Measurements from ENCODE around the gene CLDN10. TPM values are rescaled to one million over a fixed set of nuclear protein-coding genes. Genes with fewer than 3 reads are reported as not detected.

Gene CLDN10
- total and polyA plus RNA-seq, 2 of the 8 experiments (the other 6 are each of a cell fraction or from before 2014, with no cell fraction given) = 41.2 to 43.6 TPM

- Histone ChIP-seq H3K79me1 (ENCODE audit: low read depth, low read length) (no peaks in the 10 kb centered on the region), H4K91ac (replicated peaks; ENCODE audit: insufficient read length, low read length) (no peak overlapping the region), H4K8ac (ENCODE audit: extremely low read depth, insufficient read depth, low read length) (no peak overlapping the region), H3K14ac (ENCODE audit: insufficient read length) (no peak overlapping the region), H2BK5ac (ENCODE audit: low read depth, low read length) (no peak overlapping the region), H2BK20ac (ENCODE audit: low read length) (no peak overlapping the region), H3K9me3 (ENCODE audit: insufficient read depth in 2 of 2, low read depth in 1 of 2, low read length in 1 of 2) (no peaks in the 10 kb centered on the region), H3K27ac (ENCODE audit: low read depth, low read length) (no peak overlapping the region), H2AFZ (ENCODE audit: low read length) (no peak overlapping the region), H4K5ac (ENCODE audit: insufficient read length, low read depth, low read length) (no peak overlapping the region), H3K4me2 (ENCODE audit: insufficient read depth in 1 of 2, low read depth in 2 of 2, low read length in 2 of 2) (no peak overlapping the region), H3K27me3 (replicated peaks in 1 of 4; ENCODE audit: control insufficient read depth in 3 of 4, extremely low read depth in 1 of 4, insufficient read depth in 3 of 4, low read length in 3 of 4) (no peaks in the 10 kb centered on the region), H2BK15ac (ENCODE audit: low read length) (no peak overlapping the region), H3K4me1 (replicated peaks in 1 of 4; ENCODE audit: control insufficient read depth in 3 of 4, insufficient read depth in 4 of 4, low read length in 3 of 4) (no peaks in the 10 kb centered on the region), H3K79me2 (ENCODE audit: control insufficient read depth in 1 of 2, insufficient read depth in 2 of 2, low read length in 2 of 2) (no peaks in the 10 kb centered on the region), H3K9ac (replicated peaks in 1 of 4; ENCODE audit: extremely low read depth in 1 of 4, low read depth in 3 of 4, low read length in 3 of 4) (no peak overlapping the region), H3K4ac (replicated peaks; ENCODE audit: insufficient read length, low read depth, low read length) (no peak overlapping the region), H4K20me1 (replicated peaks in 1 of 2; ENCODE audit: control insufficient read depth in 1 of 2, insufficient read depth in 2 of 2, low read length in 2 of 2) (no peaks in the 10 kb centered on the region), H3K36me3 (ENCODE audit: control insufficient read depth in 2 of 4, insufficient read depth in 4 of 4, low read length in 3 of 4) (peaks cover 2 to 24% (median 7%) of the 10 kb centered on the region in 4 experiments; a peak in 5 of 8 replicates), H3K23me2 (ENCODE audit: low read depth, low read length) (no peaks in the 10 kb centered on the region; the same call in 1 of the 2 replicates), H2BK120ac (replicated peaks; ENCODE audit: low read depth, low read length) (no peak overlapping the region), H2AK5ac (ENCODE audit: low read depth, low read length) (no peak overlapping the region), H3K56ac (replicated peaks; ENCODE audit: insufficient read length, low read depth, low read length) (no peak overlapping the region), H3K18ac (ENCODE audit: extremely low read depth, low read length) (no peak overlapping the region), H3K23ac (ENCODE audit: insufficient read length) (no peak overlapping the region), H2BK12ac (ENCODE audit: low read depth, low read length) (no peak overlapping the region), H3K4me3 (ENCODE audit: extremely low read depth in 1 of 4, insufficient read depth in 2 of 4, low read depth in 3 of 4, low read length in 4 of 4) (no peak overlapping the region)
- no peak for FAIRE-seq
- WGBS, 2 experiments (ENCODE audit: extremely low coverage in 1 of 2, insufficient coverage in 1 of 2, insufficient read length in 1 of 2, insufficient replicate concordance in 2 of 2, low coverage in 1 of 2, low lambda C conversion rate in 2 of 2, missing lambda C conversion rate in 1 of 2) = 82% methylated on average over 3 of the region's 3 CpGs; no CpG with 5 or more reads in 1 of the 2 experiments
- CTCF ChIA-PET (ENCODE audit: partially characterized antibody) = interaction anchor here (1.5 kb wide), 1 partner anchor 19 kb away, joined by 8 read pairs; no protein-coding TSS in a partner anchor
- POLR2A ChIA-PET (ENCODE audit: partially characterized antibody) = no interaction called here
- TF ChIP-seq KDM5A (IDR thresholded peaks at IDR 0.05; ENCODE audit: low read length) = no peak
- no peak for TF ChIP-seq CREB1 (IDR thresholded peaks at IDR 0.05)
- TF ChIP-seq JUN (IDR thresholded peaks at IDR 0.05; ENCODE audit: low read depth, low read length) = no peak
- TF ChIP-seq TBP (IDR thresholded peaks at IDR 0.05; ENCODE audit: low read depth, low read length) = no peak
- TF ChIP-seq POLR2A (IDR thresholded peaks at IDR 0.05; ENCODE audit: control extremely low read depth in 1 of 2, low read depth in 2 of 2, low read length in 2 of 2) = no peak
- no peak for TF ChIP-seq TAF7 (optimal IDR thresholded peaks at IDR 0.05; ENCODE audit: borderline replicate concordance, low read depth, low read length)
- no peak for TF ChIP-seq KDM1A (IDR thresholded peaks at IDR 0.05; ENCODE audit: borderline replicate concordance, low read length)
- TF ChIP-seq, protein P1, sequence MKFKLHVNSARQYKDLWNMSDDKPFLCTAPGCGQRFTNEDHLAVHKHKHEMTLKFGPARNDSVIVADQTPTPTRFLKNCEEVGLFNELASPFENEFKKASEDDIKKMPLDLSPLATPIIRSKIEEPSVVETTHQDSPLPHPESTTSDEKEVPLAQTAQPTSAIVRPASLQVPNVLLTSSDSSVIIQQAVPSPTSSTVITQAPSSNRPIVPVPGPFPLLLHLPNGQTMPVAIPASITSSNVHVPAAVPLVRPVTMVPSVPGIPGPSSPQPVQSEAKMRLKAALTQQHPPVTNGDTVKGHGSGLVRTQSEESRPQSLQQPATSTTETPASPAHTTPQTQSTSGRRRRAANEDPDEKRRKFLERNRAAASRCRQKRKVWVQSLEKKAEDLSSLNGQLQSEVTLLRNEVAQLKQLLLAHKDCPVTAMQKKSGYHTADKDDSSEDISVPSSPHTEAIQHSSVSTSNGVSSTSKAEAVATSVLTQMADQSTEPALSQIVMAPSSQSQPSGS (IDR thresholded peaks at IDR 0.05; ENCODE audit: low read length) = no peak
- no peak for TF ChIP-seq CEBPB (IDR thresholded peaks at IDR 0.05; ENCODE audit: low read depth, low read length)
- no peak for TF ChIP-seq SP2 (IDR thresholded peaks at IDR 0.05; ENCODE audit: low read length)
- TF ChIP-seq ASH2L (IDR thresholded peaks at IDR 0.05; ENCODE audit: low read length) = no peak
- TF ChIP-seq SRF (IDR thresholded peaks at IDR 0.05; ENCODE audit: low read depth, low read length) = no peak
- TF ChIP-seq TAF1 (IDR thresholded peaks at IDR 0.05; ENCODE audit: low read depth, low read length) = no peak
- TF ChIP-seq CBX8 (IDR thresholded peaks at IDR 0.05; ENCODE audit: borderline replicate concordance, low read depth, low read length) = no peak
- no peak for DNase-seq (ENCODE audit: low read depth in 1 of 2, low spot score in 2 of 2)
Measured at GRCh38 chr13:95605448-95606125, 53.1 kb downstream of the CLDN10 start.
